OCI-M2 (cell line): ENCODE data around the gene GNB3.
"Not testable (repeated sequence)": the region's sequence is repeated elsewhere in the genome, so short reads cannot be mapped to it uniquely, and the experiment has no call there.

ENCODE experiments used
- DNase-seq: peaks from one replicate; lab custom pipeline; 2025; ENCODE audit not compliant: unreplicated experiment; lab: John Stamatoyannopoulos, UW

Gene GNB3

GRCh38 chr12:6858799-6859198 lies 18.1 kb downstream of the GNB3 start:
- DNase-seq, result no peak

GRCh38 chr12:6860116-6860515 lies 19.4 kb downstream of the GNB3 start:
- no peak for DNase-seq

GRCh38 chr12:6860942-6861341 lies 20.2 kb downstream of the GNB3 start:
- DNase-seq, result no peak

- DNase-seq, result no peak
Measured at GRCh38 chr12:6861391-6861790, 20.7 kb downstream of the GNB3 start.

- DNase-seq, result no peak
Measured at GRCh38 chr12:6863033-6863432, 22.3 kb downstream of the GNB3 start.

DNA sequence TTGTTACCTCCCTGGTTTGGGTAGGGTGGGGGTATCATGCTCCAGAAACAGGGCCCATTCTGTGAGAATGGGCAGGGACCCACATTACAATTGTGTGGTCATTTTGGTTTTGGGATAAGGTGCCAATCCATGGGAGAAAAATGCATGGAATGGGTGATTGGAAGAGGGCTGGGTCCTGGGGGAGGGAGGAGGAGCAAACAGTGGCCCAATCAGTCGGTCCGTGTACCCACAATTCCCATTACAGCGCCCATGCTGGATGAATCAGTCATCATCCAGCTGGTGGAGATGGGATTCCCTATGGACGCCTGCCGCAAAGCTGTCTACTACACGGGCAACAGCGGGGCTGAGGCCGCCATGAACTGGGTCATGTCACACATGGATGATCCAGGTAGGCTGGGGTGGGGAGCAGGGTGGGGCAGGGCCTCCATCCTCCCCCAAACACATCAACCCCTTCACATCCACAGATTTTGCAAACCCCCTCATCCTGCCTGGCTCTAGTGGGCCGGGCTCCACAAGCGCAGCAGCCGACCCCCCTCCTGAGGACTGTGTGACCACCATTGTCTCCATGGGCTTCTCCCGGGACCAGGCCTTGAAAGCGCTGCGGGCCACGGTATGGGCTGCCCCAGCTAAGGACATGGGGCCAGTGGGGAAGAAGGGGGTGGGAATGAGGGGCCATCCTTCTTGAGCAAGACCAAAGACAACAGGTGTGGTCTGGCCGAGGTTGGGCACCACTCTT lies 23.0 kb downstream of the GNB3 start:
- DNase-seq, result no peak

GRCh38 chr12:6865307-6865706 lies 24.6 kb downstream of the GNB3 start:
- not testable (repeated sequence) for DNase-seq

- no peak for DNase-seq
Measured at GRCh38 chr12:6866163-6866919, 25.6 kb downstream of the GNB3 start.

- no peak for DNase-seq
Measured at GRCh38 chr12:6866920-6867412, 26.2 kb downstream of the GNB3 start.

DNA sequence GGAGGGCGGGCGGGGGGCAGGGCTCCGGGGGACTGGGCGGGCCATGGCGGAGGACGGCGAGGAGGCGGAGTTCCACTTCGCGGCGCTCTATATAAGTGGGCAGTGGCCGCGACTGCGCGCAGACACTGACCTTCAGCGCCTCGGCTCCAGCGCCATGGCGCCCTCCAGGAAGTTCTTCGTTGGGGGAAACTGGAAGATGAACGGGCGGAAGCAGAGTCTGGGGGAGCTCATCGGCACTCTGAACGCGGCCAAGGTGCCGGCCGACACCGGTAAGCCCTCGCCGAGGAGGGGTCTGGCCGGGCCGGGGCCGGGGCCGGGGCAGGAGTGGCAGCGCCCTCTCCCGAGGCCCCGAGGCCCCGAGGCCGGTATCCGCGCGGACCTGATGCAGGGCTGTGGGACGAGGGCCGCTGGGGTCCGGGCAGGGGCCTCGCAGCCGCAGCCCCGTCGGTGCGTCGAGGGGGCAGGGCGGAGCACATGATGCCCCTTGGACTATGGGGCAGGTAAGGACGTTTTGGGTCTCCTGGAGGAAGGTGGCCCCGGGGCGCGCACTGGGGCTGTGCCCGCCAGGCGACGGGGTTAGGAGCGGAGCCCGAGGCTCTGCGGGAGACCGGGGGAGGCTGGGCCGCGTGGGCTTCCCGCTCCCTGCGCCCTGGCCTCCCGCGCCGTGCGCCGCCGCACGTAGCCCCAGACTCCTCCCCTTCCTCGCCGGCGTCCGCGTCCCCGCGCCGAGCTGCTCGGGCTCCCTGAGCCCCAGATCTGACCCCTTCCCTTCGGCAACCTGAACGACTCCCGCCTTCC lies 26.9 kb downstream of the GNB3 start, which contains the start of gene TPI1:
TSS of gene TPI1 (plus strand) at position 119 of the 798 bp plus-strand sequence. CDS start at position 155, 36 bp downstream.
- DNase-seq, result peak; percentile 37

DNA sequence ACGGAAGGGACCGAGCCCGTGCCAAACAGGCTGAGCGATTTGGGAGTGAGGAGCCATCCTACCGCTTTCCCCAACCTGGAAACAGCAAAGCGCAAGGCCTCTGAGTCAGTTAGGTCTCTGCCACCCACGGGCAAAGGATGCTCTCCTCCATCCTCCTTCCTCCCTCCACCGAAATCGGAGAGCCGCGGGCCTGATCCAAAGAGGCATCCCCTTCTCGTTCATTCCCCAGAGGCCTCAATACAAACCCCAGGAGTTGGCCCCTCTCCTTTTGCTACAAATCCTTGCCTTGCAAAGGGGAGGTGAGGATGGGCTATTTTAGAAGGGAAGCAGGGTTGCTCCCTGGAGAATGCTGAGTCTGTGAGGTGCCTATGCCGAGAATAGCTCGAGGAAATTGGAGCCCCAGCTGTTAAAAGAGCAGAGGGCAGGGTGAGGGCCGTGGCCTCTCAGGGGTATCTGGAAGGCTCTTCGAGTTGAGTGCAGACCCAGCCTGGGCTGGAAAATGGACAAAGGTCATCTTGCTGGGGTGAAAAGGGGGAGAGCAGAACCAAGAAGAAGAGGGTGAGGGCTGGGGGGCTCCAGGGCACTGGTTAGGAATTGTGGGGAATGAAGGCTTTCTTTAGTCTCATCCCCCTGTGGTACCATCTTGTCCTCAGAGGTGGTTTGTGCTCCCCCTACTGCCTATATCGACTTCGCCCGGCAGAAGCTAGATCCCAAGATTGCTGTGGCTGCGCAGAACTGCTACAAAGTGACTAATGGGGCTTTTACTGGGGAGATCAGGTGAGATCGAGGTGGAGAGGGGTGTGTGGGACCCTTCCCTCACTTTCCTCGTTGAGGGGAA lies 27.7 kb downstream of the GNB3 start:
- DNase-seq, result no peak

DNA sequence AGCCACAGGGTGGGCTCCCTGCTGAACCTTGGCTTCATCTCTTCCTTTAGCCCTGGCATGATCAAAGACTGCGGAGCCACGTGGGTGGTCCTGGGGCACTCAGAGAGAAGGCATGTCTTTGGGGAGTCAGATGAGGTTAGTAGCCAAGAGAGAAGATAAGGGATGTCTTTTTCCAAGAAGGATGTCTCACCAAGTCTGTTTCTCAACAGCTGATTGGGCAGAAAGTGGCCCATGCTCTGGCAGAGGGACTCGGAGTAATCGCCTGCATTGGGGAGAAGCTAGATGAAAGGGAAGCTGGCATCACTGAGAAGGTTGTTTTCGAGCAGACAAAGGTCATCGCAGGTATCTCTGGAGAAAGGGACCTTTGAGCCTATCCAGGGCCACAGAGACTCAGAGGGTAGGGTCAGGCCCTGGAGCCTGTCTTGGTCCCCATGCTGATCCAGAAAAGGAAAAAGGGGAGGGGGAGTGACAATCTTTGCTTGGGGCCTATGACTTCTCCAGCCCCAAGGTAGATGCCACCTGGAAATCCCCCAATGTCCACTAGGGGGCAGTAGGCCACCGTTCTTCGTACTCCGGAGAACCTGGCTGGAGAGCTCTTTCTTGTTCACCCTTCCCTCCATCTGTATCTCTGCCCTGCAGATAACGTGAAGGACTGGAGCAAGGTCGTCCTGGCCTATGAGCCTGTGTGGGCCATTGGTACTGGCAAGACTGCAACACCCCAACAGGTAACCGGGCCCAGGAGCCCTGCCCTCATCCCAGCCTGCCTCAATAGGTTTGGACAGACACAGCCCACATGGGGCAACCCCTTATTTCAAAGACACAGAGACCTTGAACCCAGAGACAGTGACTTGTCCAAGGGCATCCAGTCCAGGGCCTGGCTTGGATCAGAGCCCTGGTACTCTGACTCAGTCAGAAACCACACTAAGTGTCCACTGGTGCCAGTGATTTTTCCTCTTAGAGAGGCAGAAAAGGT lies 28.6 kb downstream of the GNB3 start:
- DNase-seq, result peak; percentile 26

GRCh38 chr12:6870304-6870703 lies 29.6 kb downstream of the GNB3 start:
- DNase-seq, result not testable (repeated sequence)

DNA sequence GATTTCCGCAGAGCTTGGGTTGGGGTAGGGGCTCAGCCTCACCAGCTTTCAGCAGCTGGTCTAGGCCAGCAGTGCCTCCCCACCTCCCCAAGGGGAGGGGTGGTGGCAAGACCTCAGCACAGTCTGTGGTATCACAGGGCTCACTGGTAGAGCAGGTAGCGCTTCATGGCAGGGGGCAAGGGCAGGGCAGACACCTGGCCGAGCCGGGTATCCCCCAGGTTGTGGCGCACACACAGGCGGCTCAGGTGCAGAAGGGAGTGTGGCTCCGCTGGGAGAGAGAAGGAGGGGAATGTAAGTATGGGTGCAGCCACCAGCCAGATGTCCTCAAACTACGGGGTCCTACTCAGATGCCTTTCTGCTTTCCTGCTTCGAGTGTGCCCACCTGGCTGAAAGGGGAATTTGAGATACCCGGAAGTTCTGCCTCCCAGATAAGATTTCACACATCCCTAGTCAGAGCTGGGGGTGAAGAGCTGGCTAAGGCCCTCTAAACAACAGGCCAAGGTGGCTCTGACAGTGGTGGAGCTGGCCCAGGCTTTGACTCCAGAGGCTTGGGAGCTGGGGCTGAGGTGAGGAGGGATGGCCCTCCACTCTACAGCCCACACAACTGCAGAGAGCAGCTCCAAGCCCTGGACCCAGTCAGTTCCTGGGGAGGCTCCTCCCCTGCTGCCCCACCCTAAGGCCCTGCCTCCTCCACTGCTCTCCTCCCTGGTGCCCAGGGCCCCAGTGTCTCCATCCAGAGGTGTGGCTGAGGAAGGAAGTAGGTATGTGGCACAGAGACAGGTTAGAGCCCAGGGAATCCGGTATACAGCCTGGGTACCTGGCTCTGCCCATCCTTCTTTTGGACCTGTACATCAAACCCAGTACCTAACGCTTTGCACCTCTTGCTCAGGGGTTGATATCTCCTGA lies 30.6 kb downstream of the GNB3 start:
- DNase-seq, result no peak

GRCh38 chr12:6872073-6873048 lies 31.6 kb downstream of the GNB3 start:
- DNase-seq, result no peak

DNA sequence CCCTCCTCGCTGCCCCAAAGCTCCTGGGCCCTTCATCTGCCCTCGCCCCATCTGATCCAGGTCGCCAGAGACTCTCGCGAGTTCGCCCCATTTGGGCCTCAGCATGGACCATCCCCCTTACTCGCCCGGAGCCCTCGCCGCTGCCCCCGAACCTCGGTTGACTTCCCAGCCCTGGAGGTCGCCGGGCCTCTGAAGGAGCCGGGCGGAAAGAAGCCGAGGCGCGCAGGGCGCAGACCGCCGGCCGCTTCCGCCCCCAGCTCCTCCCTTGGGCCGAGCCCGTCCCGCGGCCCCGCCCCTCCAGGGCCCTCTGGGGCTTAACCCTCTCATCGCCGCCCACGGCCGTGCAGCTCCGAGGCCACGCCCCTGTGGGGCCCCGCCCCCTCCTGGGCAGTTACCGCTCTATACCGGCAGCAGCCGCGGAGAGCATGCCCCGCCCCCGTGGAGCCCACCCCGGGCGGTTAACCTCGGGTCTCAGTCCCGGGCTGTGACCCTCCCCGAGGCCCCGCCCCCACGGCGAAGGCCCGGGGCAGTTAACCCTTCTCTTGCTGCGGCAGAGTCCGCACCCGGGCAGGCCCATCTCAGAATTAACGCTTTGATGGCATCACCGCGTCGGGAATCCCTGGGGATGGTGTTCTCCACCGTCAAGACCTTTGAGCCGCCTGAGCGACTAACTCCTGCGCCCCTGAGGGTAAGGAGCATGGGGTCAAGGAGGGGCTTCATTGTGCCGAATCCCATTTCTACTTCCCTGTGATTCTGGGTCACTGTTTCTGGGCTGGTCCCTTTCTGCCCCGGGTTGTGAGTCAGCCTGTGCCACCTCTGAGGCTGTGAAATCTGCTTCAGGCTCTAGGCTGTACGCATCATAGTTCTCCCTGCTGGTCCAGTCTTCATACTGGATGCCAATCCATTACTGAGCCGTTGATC lies 32.6 kb downstream of the GNB3 start, which contains the start of gene SPSB2:
TSS of gene SPSB2 (minus strand) at position 210 of the 921 bp plus-strand sequence. CDS start 402 bp downstream, outside the sequence.
- DNase-seq, result peak; percentile 92
